K562 (cell line): ENCODE results near the gene HEG1. TPM values are rescaled to one million over a fixed set of nuclear protein-coding genes. Genes with fewer than 3 reads are reported as not detected.

Experiments used
- ATAC-seq: fragments of 200-7000 bp; cut with Tn5 transposase; 3 replicates; pipeline ENCODE4 v1.9.1; 2020; ENCODE audit warnings: moderate library complexity
- BruUV-seq: library from RNA; stranded (reverse); fragments of 400-500 nt; replicated peaks from 2 replicates; lab custom pipeline; 2021; lab: Mats Ljungman, UMichigan
- CTCF ChIA-PET: fragments of 300-600 bp; formaldehyde crosslinking; extraction: SDS; loops from one replicate; lab custom pipeline; 2021; ENCODE audit warnings: low intra/inter-chr PET ratio; lab: Yijun Ruan, JAX
- POLR2A ChIA-PET: fragments of 300-600, 350-650 bp; sonication (Branson Sonifier 250); formaldehyde crosslinking; extraction: SDS; loops from one replicate; lab custom pipeline; 2021; ENCODE audit warnings: antibody characterized with exemption, inconsistent platforms; lab: Yijun Ruan, JAX
- DNase-seq, 4 experiments: peaks; one replicate each; pipeline versions ENCODE4 v3.0.0 to v3.0.0-alpha.2; 2011 to 2018; ENCODE audit warnings: low spot score in 3 of 4, mixed read lengths in 3 of 4; ENCODE audit errors: extremely low read depth in 1 of 4
- FAIRE-seq: peaks from 2 replicates; lab custom pipeline; 2011; peaks lifted over from hg19 to GRCh38; lab: Jason Lieb, UNC
- H2AFZ ChIP-seq: 2 replicates; pipeline ENCODE4 v1.6.0; 2011; ENCODE audit warnings: low read depth, low read length, control low read depth, inconsistent platforms
- H3K27ac ChIP-seq: fragments of 200-600 bp; 3 replicates; pipeline ENCODE4 v1.8.0; 2011; ENCODE audit warnings: low read depth, mild to moderate bottlenecking, control low read depth, inconsistent platforms, low read length, moderate library complexity, mixed read lengths; ENCODE audit errors: extremely low read depth
- H3K27me3 ChIP-seq, 2 experiments: fragments of 300-600 bp in 1 of 2; 2 replicates in 1 of 2; 3 replicates in 1 of 2; pipeline versions ENCODE4 v1.6.0 to v1.8.0; 2011; ENCODE audit warnings: inconsistent platforms in 2 of 2, low read length in 2 of 2, mild to moderate bottlenecking in 1 of 2, mixed read lengths in 1 of 2, moderate library complexity in 1 of 2; ENCODE audit not compliant: control insufficient read depth in 2 of 2, insufficient read depth in 2 of 2
- H3K36me3 ChIP-seq: fragments of 300-600 bp; 3 replicates; pipeline ENCODE4 v1.8.0; 2011; ENCODE audit warnings: mild to moderate bottlenecking, low read length, inconsistent platforms; ENCODE audit not compliant: control insufficient read depth, insufficient read depth
- H3K4me1 ChIP-seq, 2 experiments: fragments of 200-600 bp in 1 of 2; replicated peaks in 1 of 2; 2 replicates in 1 of 2; 3 replicates in 1 of 2; pipeline versions ENCODE4 v1.5.1 to v1.8.0; 2011; ENCODE audit warnings: inconsistent platforms in 2 of 2, low read length in 2 of 2, mild to moderate bottlenecking in 1 of 2, mixed read lengths in 1 of 2, moderate library complexity in 1 of 2; ENCODE audit not compliant: control insufficient read depth in 2 of 2, insufficient read depth in 2 of 2
- H3K4me2 ChIP-seq: 2 replicates; pipeline ENCODE4 v1.6.1; 2011; ENCODE audit warnings: low read length, control low read depth, inconsistent platforms, mixed read lengths; ENCODE audit not compliant: insufficient read depth
- H3K4me3 ChIP-seq: fragments of 200-600 bp; sonication (generic), shearing (Covaris generic); 2 replicates; pipeline ENCODE4 v1.5.1; 2016; ENCODE audit warnings: control low read depth, inconsistent platforms
- H3K79me2 ChIP-seq: fragments of 200-600 bp; 3 replicates; pipeline ENCODE4 v1.8.0; 2011; ENCODE audit warnings: low read length, inconsistent platforms; ENCODE audit not compliant: control insufficient read depth, insufficient read depth
- H3K9ac ChIP-seq, 2 experiments: 2 replicates each; pipeline versions ENCODE4 v1.6.0 to v1.6.1; 2011; ENCODE audit warnings: low read depth in 2 of 2, low read length in 2 of 2, control low read depth in 1 of 2, inconsistent platforms in 1 of 2, mild to moderate bottlenecking in 1 of 2, mixed read lengths in 1 of 2; ENCODE audit not compliant: insufficient read depth in 1 of 2
- H3K9me1 ChIP-seq: one replicate; pipeline ENCODE4 v1.6.0; 2011; ENCODE audit warnings: inconsistent platforms, mild to moderate bottlenecking, low read length, moderate library complexity; ENCODE audit not compliant: control insufficient read depth, insufficient read depth
- H3K9me3 ChIP-seq: replicated peaks from 2 replicates; pipeline ENCODE4 v1.5.1; 2011; ENCODE audit warnings: low read depth, low read length, inconsistent platforms; ENCODE audit not compliant: control insufficient read depth, insufficient read depth
- H4K20me1 ChIP-seq: replicated peaks from 2 replicates; pipeline ENCODE4 v1.6.1; 2011; ENCODE audit warnings: low read length, inconsistent platforms, mixed read lengths; ENCODE audit not compliant: control insufficient read depth, insufficient read depth
- AFF1 ChIP-seq, 2 experiments: fragments of 450-650 bp; IDR thresholded peaks; 2 replicates each; pipeline ENCODE4 v1.6.1; 2018; ENCODE audit warnings: mild to moderate bottlenecking in 2 of 2, low read depth in 1 of 2; ENCODE audit not compliant: partially characterized antibody in 2 of 2
- BHLHE40 ChIP-seq: IDR thresholded peaks from 2 replicates; pipeline ENCODE4 v1.6.1; 2011; ENCODE audit warnings: low read length, improper control_type of control experiment
- ETS2 ChIP-seq: IDR thresholded peaks from 2 replicates; pipeline ENCODE4 v1.6.1; 2016; ENCODE audit warnings: borderline replicate concordance, missing genetic modification characterization, mild to moderate bottlenecking, moderate library complexity, missing compliant biosample characterization; ENCODE audit not compliant: poor library complexity, severe bottlenecking
- JUN ChIP-seq, 2 experiments: sonication (generic) in 1 of 2; formaldehyde crosslinking in 1 of 2; IDR thresholded peaks; 2 replicates each; pipeline versions ENCODE4 v1.6.1 to v1.8.0; 2012 to 2022; ENCODE audit warnings: borderline replicate concordance in 2 of 2, mild to moderate bottlenecking in 2 of 2, improper control_type of control experiment in 1 of 2, low read depth in 1 of 2, low read length in 1 of 2, missing genetic modification reagents in 1 of 2
- RFX1 ChIP-seq: fragments of 450-650 bp; IDR thresholded peaks from 2 replicates; pipeline ENCODE4 v1.6.1; 2016; ENCODE audit warnings: mild to moderate bottlenecking, moderate library complexity
- ZNF717 ChIP-seq: fragments of 250-450 bp; sonication (Bioruptor Pico); IDR thresholded peaks from 2 replicates; pipeline ENCODE4 v1.5.0; 2021
- WGBS: fragments of 100-300 bp; shearing (Covaris generic); methylation state at CpG from one replicate; pipeline ENCODE4 v1.1.6; 2016; ENCODE audit warnings: low coverage, mixed read lengths; ENCODE audit not compliant: insufficient coverage; ENCODE audit errors: missing lambda C conversion rate; 5-methylcytosine and 5-hydroxymethylcytosine counted together
- in situ Hi-C: fragments of 300-500 bp; cut with MboI; formaldehyde crosslinking; loops from 4 replicates; pipeline ENCODE4 v1.15.0; 2018; ENCODE audit warnings: inconsistent platforms, mixed read lengths
- intact Hi-C: fragments of 100-400 bp; cut with micrococcal nuclease; formaldehyde crosslinking; loops from 2 replicates; pipeline ENCODE4 v1.14.2; 2022
- polyA plus RNA-seq, 8 experiments: library from polyadenylated mRNA; depleted of rRNA in 4 of 8; stranded (reverse) in 5 of 8; unstranded in 3 of 8; fragments of >200 nt; fragmentation: Nextera tagmentation in 2 of 8; fragmentation: Illumina TruSeq in 1 of 8; extraction: Ambion mirVana in 2 of 8; extraction: Trizol in 1 of 8; gene quantifications; 2 replicates each; pipeline versions ENCODE4 v1.2.1 to v1.2.3, GENCODE V29; 2011 to 2014; ENCODE audit warnings: inconsistent platforms in 1 of 8, missing spikeins in 1 of 8
- total RNA-seq, 7 experiments: library from RNA; depleted of rRNA in 6 of 7; stranded (reverse); fragments of >200 nt in 6 of 7; fragmentation: Illumina TruSeq in 2 of 7; extraction: Trizol in 2 of 7; gene quantifications; 2 replicates each; pipeline versions ENCODE4 v1.2.1 to v1.2.3, GENCODE V29; 2011 to 2021; ENCODE audit warnings: low replicate concordance in 1 of 7
- TF ChIP-seq, protein P1 (sequence below), 2 experiments: IDR thresholded peaks in 1 of 2; conservative IDR thresholded peaks in 1 of 2; 2 replicates each; pipeline ENCODE4 v1.6.1; 2016; ENCODE audit warnings: low read depth in 2 of 2, mild to moderate bottlenecking in 1 of 2, missing compliant biosample characterization in 1 of 2, missing genetic modification characterization in 1 of 2, moderate library complexity in 1 of 2
- TF ChIP-seq, protein P2 (sequence below): fragments of 250-450 bp; sonication (Bioruptor Pico); IDR thresholded peaks from 2 replicates; pipeline ENCODE4 v1.9.0; 2021; ENCODE audit warnings: mild to moderate bottlenecking, inconsistent platforms
- TF ChIP-seq, protein P3 (sequence below): fragments of 450-650 bp; IDR thresholded peaks from 2 replicates; pipeline ENCODE4 v1.6.1; 2018; ENCODE audit warnings: mild to moderate bottlenecking, low read depth; ENCODE audit not compliant: partially characterized antibody

HEG1 gene
- total and polyA plus RNA-seq, 9 of the 15 experiments (the other 6 are each of a cell fraction or from before 2014, with no cell fraction given): 0.24 TPM; not detected in 8

GRCh38 chr3:124937049-124937448, 118.7 kb downstream of the HEG1 start:
- H3K4me3 ChIP-seq: no peak overlapping the region
- no peak for FAIRE-seq
- ATAC-seq: no peak
- no peaks in the 10 kb centered on the region for H3K9me1 ChIP-seq
- H3K9me3 ChIP-seq: no peaks in the 10 kb centered on the region
- H3K27me3 ChIP-seq: peaks cover 0 to 4% of the 10 kb centered on the region in 2 experiments; a peak in 1 of 5 replicates
- WGBS: 0% methylated on average over 3 of the region's 3 CpGs
- BruUV-seq: no TSS peak
- no peaks in the 10 kb centered on the region for H3K36me3 ChIP-seq
- POLR2A ChIA-PET: no interaction called here
- H2AFZ ChIP-seq: no peak overlapping the region
- no peaks in the 10 kb centered on the region for H3K79me2 ChIP-seq
- H3K4me2 ChIP-seq: no peak overlapping the region
- TF ChIP-seq RFX1 (no peak), BHLHE40 (no peak), ZNF717 (CRISPR knock-in tag) (no peak), AFF1 (IDR thresholded peaks at IDR 0.05; ENCODE audit: low read depth in 1 of 2, partially characterized antibody in 2 of 2) (no peak), JUN (IDR thresholded peaks at IDR 0.05; ENCODE audit: borderline replicate concordance, low read depth, low read length) (no peak), JUN (CRISPR knock-in tag; IDR thresholded peaks at IDR 0.05; ENCODE audit: borderline replicate concordance) (no peak), ETS2 (tag) (no peak)
- TF ChIP-seq, protein P1, sequence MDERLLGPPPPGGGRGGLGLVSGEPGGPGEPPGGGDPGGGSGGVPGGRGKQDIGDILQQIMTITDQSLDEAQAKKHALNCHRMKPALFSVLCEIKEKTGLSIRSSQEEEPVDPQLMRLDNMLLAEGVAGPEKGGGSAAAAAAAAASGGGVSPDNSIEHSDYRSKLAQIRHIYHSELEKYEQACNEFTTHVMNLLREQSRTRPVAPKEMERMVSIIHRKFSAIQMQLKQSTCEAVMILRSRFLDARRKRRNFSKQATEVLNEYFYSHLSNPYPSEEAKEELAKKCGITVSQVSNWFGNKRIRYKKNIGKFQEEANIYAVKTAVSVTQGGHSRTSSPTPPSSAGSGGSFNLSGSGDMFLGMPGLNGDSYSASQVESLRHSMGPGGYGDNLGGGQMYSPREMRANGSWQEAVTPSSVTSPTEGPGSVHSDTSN (CRISPR knock-in tag; IDR thresholded peaks at IDR 0.05; ENCODE audit: low read depth): no peak
- TF ChIP-seq, protein P1 (tag; conservative IDR thresholded peaks at IDR 0.05; ENCODE audit: low read depth): no peak
- TF ChIP-seq, protein P2, sequence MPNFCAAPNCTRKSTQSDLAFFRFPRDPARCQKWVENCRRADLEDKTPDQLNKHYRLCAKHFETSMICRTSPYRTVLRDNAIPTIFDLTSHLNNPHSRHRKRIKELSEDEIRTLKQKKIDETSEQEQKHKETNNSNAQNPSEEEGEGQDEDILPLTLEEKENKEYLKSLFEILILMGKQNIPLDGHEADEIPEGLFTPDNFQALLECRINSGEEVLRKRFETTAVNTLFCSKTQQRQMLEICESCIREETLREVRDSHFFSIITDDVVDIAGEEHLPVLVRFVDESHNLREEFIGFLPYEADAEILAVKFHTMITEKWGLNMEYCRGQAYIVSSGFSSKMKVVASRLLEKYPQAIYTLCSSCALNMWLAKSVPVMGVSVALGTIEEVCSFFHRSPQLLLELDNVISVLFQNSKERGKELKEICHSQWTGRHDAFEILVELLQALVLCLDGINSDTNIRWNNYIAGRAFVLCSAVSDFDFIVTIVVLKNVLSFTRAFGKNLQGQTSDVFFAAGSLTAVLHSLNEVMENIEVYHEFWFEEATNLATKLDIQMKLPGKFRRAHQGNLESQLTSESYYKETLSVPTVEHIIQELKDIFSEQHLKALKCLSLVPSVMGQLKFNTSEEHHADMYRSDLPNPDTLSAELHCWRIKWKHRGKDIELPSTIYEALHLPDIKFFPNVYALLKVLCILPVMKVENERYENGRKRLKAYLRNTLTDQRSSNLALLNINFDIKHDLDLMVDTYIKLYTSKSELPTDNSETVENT (CRISPR knock-in tag): no peak
- TF ChIP-seq, protein P3, sequence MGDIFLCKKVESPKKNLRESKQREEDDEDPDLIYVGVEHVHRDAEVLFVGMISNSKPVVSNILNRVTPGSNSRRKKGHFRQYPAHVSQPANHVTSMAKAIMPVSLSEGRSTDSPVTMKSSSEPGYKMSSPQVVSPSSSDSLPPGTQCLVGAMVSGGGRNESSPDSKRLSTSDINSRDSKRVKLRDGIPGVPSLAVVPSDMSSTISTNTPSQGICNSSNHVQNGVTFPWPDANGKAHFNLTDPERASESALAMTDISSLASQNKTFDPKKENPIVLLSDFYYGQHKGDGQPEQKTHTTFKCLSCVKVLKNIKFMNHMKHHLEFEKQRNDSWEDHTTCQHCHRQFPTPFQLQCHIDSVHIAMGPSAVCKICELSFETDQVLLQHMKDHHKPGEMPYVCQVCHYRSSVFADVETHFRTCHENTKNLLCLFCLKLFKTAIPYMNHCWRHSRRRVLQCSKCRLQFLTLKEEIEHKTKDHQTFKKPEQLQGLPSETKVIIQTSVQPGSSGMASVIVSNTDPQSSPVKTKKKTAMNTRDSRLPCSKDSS: no peak
- H3K9ac ChIP-seq: no peak overlapping the region
- intact Hi-C loops (no loop called here), in situ Hi-C loops (no loop called here)
- no peak overlapping the region for H3K27ac ChIP-seq
- no peak for DNase-seq
- no peaks in the 10 kb centered on the region for H4K20me1 ChIP-seq
- CTCF ChIA-PET: no interaction called here
- no peaks in the 10 kb centered on the region for H3K4me1 ChIP-seq
